HuH-7.5 (cell line): ENCODE data around the gene SNX33.
A peak's percentile ranks its signal among the peaks of the same experiment; 100 is the strongest.
"Not testable (repeated sequence)": the region's sequence is repeated elsewhere in the genome, so short reads cannot be mapped to it uniquely, and the experiment has no call there.

Experiments used
- DNase-seq: peaks from one replicate; pipeline ENCODE4 v3.0.0; 2011; ENCODE audit warnings: low spot score

SNX33 gene, protein sequence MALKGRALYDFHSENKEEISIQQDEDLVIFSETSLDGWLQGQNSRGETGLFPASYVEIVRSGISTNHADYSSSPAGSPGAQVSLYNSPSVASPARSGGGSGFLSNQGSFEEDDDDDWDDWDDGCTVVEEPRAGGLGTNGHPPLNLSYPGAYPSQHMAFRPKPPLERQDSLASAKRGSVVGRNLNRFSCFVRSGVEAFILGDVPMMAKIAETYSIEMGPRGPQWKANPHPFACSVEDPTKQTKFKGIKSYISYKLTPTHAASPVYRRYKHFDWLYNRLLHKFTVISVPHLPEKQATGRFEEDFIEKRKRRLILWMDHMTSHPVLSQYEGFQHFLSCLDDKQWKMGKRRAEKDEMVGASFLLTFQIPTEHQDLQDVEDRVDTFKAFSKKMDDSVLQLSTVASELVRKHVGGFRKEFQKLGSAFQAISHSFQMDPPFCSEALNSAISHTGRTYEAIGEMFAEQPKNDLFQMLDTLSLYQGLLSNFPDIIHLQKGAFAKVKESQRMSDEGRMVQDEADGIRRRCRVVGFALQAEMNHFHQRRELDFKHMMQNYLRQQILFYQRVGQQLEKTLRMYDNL

GRCh38 chr15:75647370-75648155, at the start of gene SNX33:
SNX33 (plus strand) TSS chr15:75647912; CDS start chr15:75649103, 1,191 bp downstream.
- DNase-seq, result peak; percentile 90

GRCh38 chr15:75598361-75598760, 49.4 kb upstream of the SNX33 start:
- DNase-seq, result no peak

- no peak for DNase-seq
These were observed 48.3 kb upstream of the SNX33 start for GRCh38 chr15:75599401-75599800.

DNA sequence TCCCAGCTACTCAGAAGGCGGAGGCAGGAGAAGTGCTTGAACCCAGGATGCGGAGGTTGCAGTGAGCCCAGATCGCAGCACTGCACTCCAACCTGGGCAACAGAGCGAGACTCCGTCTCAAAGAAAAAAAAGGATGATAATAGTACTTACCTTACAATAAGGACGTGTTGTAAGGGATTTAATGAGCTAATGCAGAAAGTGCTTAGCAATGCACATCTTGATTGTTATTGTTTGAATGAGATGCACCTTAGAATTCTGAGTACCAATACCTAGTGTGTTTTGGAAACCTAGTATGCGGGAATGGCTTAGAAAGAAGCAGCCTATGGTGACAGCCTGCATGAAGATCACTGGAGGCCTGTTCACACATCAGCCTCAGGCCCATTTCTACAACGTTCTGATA, 41.7 kb upstream of the SNX33 start:
- DNase-seq, result no peak

GRCh38 chr15:75606711-75607699, 40.7 kb upstream of the SNX33 start:
- DNase-seq, result no peak

- DNase-seq, result no peak
These were observed 30.9 kb upstream of the SNX33 start for GRCh38 chr15:75616766-75617165.

DNA sequence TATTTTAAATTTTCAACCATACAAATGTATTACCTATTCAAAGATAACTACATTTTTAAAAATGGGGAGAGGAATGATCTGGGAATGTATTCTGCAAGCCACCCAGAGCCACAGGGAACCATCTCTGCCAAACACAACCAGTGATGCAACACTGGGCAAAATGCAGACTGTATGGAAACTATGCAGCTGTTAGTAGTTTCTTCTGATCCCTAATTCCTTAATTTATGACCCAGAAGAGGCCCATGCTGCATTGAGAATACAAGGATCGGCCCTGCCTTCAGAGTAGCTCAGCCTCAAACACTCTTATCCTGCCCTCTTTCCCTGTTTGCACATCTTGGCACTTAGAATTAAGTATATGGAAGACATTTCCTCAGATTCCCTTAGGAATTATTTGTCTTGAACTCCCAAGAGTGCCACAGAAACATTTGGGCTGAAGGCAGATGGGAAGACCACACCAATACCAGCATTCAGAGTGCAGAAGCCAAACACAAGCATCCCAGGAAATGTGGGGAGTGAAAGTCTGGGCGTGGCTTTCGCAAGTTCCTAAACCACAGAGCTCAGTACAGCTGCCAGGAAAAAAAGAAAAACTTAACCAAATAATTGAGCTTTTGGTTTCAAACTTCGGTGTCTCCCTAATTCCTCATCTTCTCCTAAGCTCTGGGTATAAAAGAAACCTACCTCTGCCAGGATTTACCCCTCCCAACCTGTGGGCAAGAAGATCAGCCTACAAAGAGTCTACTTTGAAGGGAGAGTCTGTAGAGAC, 27.5 kb upstream of the SNX33 start:
- no peak for DNase-seq

DNA sequence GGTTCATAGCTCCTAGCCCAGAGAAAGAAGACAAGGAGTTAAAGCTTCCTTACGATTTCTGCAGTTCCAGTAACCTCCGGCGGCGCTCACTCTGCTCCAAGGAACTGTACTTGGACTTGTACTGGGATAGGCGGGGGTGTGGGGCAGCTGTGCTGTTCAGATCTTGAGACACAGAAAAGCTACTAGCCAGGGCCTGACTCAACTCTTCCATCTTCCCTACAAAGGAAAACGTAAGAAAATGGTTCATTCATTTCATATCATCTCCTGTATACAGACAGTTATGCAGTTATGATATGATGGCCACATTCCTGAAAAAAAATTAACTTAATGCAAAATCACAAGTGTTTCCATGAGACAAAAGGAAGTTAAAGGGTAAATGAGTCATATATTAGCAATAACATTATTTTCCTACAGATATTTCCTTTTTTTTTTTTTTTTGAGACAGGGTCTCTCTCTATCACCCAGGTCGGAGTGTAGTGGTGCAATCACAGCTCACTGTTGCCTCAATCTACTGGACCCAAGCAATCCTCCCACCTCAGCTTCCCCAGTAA, 26.8 kb upstream of the SNX33 start:
- DNase-seq, result no peak

GRCh38 chr15:75622505-75622904, 25.2 kb upstream of the SNX33 start:
- DNase-seq, result no peak

- DNase-seq, result peak; percentile 97
These were observed 22.0 kb upstream of the SNX33 start, which contains the start of gene SNUPN for GRCh38 chr15:75625542-75626347. SNUPN (minus strand) TSS chr15:75625725; CDS start chr15:75621051, 4,674 bp downstream.

GRCh38 chr15:75631935-75632334, 15.8 kb upstream of the SNX33 start:
- no peak for DNase-seq

- not testable (repeated sequence) for DNase-seq
These were observed 13.8 kb upstream of the SNX33 start for GRCh38 chr15:75633922-75634321.

- DNase-seq, result no peak
These were observed 11.7 kb upstream of the SNX33 start for GRCh38 chr15:75636026-75636425.

GRCh38 chr15:75637245-75638009, 10.3 kb upstream of the SNX33 start:
- no peak for DNase-seq

- DNase-seq, result no peak
These were observed 8.5 kb upstream of the SNX33 start for GRCh38 chr15:75639191-75639708.

DNA sequence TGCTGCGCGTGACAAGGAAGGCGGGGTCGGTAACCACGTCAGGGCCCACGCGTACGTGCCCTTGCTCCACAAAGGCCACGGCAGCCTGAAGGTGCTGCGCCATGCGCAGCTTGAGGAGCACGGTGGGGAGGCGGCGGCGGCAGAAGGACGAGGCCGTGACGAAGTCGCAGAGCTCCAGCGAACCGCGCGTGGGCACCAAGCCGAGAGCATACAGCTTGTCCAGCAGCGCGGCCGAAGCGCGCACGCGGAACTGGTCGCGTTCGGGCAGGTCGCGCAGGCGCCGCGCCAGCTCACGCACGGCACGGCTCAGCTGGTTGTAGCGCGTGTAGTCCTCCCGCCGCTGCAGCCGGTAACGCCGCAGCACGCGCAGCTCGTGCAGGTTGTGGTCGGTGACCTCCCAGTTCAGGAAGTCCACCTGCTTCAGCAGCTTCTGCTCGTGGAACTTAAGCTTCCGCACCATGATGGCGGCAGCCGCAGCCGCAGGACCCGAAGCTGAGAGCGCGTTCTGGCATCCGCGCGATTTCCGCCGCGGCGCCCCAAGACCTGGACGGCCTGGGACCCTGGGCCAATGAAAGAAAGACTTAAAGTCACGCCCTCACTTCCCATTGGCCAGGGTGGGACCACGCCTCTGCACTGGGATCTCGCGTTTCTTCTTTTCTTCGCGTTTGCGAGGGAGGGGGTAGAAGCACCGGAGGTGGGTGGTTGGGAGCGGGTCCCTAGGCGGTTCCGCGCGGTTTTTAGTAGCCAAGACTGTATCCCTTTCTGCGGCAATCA, 7.8 kb upstream of the SNX33 start, which contains the start of gene IMP3:
Gene IMP3, minus strand, starts transcription at position 516 of the 774 bp plus-strand sequence. Its CDS starts 56 bp downstream, at position 460.
- DNase-seq, result peak; percentile 98

GRCh38 chr15:75640483-75641178, 7.1 kb upstream of the SNX33 start:
- peak; percentile 75 for DNase-seq
